DOHH2 (cell line): Measurements from ENCODE around the gene CNPY4.

Source experiments
- H3F3A ChIP-seq: fragments of 200-600 bp; sonication (generic), shearing (Covaris generic); 2 replicates; pipeline ENCODE4 v1.6.0; 2016; ENCODE audit warnings: antibody characterized with exemption, mild to moderate bottlenecking; ENCODE audit not compliant: control insufficient read depth, insufficient read depth
- H3K27ac ChIP-seq: fragments of 200-600 bp; sonication (generic); 2 replicates; pipeline ENCODE4 v1.5.1; 2014; ENCODE audit warnings: low read depth, mild to moderate bottlenecking, low read length, moderate library complexity
- H3K27me3 ChIP-seq: fragments of 200-600 bp; sonication (generic); 2 replicates; pipeline ENCODE4 v1.6.1; 2014; ENCODE audit warnings: mild to moderate bottlenecking, low read length, mixed read lengths; ENCODE audit not compliant: control insufficient read depth
- H3K36me3 ChIP-seq: fragments of 200-600 bp; sonication (generic); 2 replicates; pipeline ENCODE4 v1.6.1; 2014; ENCODE audit warnings: mild to moderate bottlenecking, low read length, moderate library complexity, mixed read lengths; ENCODE audit not compliant: control insufficient read depth
- H3K4me1 ChIP-seq: fragments of 200-600 bp; sonication (generic); 2 replicates; pipeline ENCODE4 v1.6.1; 2014; ENCODE audit warnings: mild to moderate bottlenecking, low read length, mixed read lengths; ENCODE audit not compliant: control insufficient read depth
- H3K4me2 ChIP-seq: fragments of 200-600 bp; sonication (generic); 2 replicates; pipeline ENCODE4 v1.6.0; 2014; ENCODE audit warnings: mild to moderate bottlenecking, low read length, moderate library complexity
- H3K4me3 ChIP-seq: fragments of 200-600 bp; sonication (generic); 2 replicates; pipeline ENCODE4 v1.5.1; 2014; ENCODE audit warnings: mild to moderate bottlenecking, low read length, mixed read lengths
- H3K79me2 ChIP-seq: fragments of 200-600 bp; sonication (generic); 2 replicates; pipeline ENCODE4 v1.6.1; 2014; ENCODE audit warnings: mild to moderate bottlenecking, low read length, mixed read lengths; ENCODE audit not compliant: control insufficient read depth
- H3K9me2 ChIP-seq: fragments of 200-600 bp; sonication (generic); replicated peaks from 2 replicates; pipeline ENCODE4 v1.6.1; 2014; ENCODE audit warnings: mild to moderate bottlenecking, low read length, mixed read lengths; ENCODE audit not compliant: control insufficient read depth
- H3K9me3 ChIP-seq: fragments of 200-600 bp; sonication (generic); 2 replicates; pipeline ENCODE4 v1.6.1; 2014; ENCODE audit warnings: antibody characterized with exemption, low read length, mixed read lengths; ENCODE audit not compliant: control insufficient read depth, insufficient read depth
- H4K20me1 ChIP-seq: fragments of 200-600 bp; sonication (generic); 2 replicates; pipeline ENCODE4 v1.6.0; 2014; ENCODE audit warnings: low read depth, mild to moderate bottlenecking, antibody characterized with exemption, low read length, moderate library complexity; ENCODE audit not compliant: control insufficient read depth, insufficient read depth
- EZH2phosphoT487 ChIP-seq: fragments of 200-600 bp; sonication (generic); IDR thresholded peaks from 2 replicates; pipeline ENCODE4 v1.6.1; 2017; ENCODE audit warnings: borderline replicate concordance, mild to moderate bottlenecking, antibody characterized with exemption, low read length, moderate library complexity, mixed read lengths
- TF ChIP-seq, protein P1 (sequence below): fragments of 200-600 bp; sonication (generic); IDR thresholded peaks from one replicate; pipeline ENCODE4 v1.5.1; 2014; ENCODE audit warnings: antibody characterized with exemption, mild to moderate bottlenecking, low read depth, low read length; ENCODE audit not compliant: poor library complexity, severe bottlenecking

Gene CNPY4

DNA sequence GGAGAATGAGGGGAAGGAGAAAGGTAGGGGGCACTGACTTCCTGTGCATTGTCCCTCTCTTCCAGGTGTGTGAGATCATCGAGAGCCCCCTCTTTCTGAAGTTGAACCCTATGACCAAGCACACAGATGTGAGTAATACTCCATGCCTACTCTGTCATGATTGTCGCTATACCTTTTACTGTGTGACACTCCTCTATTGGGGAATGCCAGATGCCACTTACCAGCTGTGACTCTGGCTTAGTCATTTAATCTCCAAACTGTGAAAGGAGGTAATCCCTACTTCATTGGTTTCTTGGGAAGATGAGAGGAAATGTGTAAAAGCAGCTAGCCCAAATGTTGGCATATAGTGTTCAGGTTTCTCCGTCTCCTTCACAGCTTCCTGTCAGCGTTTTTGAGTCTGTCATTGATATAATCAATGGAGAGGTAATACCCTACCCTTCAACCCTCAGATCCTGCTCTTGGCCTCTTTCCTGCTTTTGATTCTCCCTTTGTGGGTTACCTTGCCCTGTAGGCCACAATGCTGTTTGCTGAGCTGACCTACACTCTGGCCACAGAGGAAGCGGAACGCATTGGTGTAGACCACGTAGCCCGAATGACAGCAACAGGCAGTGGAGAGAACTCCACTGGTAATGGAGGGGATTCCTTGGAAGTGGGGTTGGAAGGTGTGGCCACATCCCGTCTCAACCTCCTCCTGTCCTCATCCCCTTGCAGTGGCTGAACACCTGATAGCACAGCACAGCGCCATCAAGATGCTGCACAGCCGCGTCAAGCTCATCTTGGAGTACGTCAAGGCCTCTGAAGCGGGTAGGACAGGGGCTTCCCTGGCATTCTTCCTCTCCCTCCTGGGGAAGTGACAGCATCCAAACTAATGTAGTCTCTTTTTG, 28.7 kb upstream of the CNPY4 start:
- Histone ChIP-seq H3K4me2 (peak overlapping the region; percentile 97), H3K27ac (no peak overlapping the region), H3F3A (peaks cover 61% of the 10 kb centered on the region), H3K79me2 (peaks cover 33% of the 10 kb centered on the region), H3K4me3 (0 out of 2 replicates have a peak overlapping the region, but pooled peaks have one; percentile 2), H3K9me2 (no peaks in the 10 kb centered on the region), H3K4me1 (peaks cover 28% of the 10 kb centered on the region), H3K27me3 (no peaks in the 10 kb centered on the region), H3K36me3 (peaks cover 64% of the 10 kb centered on the region), H4K20me1 (0 out of 2 replicates have a peak, but pooled peaks cover 6% of the 10 kb centered on the region), H3K9me3 (no peaks in the 10 kb centered on the region)
- TF ChIP-seq, protein P1, sequence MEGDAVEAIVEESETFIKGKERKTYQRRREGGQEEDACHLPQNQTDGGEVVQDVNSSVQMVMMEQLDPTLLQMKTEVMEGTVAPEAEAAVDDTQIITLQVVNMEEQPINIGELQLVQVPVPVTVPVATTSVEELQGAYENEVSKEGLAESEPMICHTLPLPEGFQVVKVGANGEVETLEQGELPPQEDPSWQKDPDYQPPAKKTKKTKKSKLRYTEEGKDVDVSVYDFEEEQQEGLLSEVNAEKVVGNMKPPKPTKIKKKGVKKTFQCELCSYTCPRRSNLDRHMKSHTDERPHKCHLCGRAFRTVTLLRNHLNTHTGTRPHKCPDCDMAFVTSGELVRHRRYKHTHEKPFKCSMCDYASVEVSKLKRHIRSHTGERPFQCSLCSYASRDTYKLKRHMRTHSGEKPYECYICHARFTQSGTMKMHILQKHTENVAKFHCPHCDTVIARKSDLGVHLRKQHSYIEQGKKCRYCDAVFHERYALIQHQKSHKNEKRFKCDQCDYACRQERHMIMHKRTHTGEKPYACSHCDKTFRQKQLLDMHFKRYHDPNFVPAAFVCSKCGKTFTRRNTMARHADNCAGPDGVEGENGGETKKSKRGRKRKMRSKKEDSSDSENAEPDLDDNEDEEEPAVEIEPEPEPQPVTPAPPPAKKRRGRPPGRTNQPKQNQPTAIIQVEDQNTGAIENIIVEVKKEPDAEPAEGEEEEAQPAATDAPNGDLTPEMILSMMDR = no peak
- no peak for TF ChIP-seq EZH2phosphoT487

DNA sequence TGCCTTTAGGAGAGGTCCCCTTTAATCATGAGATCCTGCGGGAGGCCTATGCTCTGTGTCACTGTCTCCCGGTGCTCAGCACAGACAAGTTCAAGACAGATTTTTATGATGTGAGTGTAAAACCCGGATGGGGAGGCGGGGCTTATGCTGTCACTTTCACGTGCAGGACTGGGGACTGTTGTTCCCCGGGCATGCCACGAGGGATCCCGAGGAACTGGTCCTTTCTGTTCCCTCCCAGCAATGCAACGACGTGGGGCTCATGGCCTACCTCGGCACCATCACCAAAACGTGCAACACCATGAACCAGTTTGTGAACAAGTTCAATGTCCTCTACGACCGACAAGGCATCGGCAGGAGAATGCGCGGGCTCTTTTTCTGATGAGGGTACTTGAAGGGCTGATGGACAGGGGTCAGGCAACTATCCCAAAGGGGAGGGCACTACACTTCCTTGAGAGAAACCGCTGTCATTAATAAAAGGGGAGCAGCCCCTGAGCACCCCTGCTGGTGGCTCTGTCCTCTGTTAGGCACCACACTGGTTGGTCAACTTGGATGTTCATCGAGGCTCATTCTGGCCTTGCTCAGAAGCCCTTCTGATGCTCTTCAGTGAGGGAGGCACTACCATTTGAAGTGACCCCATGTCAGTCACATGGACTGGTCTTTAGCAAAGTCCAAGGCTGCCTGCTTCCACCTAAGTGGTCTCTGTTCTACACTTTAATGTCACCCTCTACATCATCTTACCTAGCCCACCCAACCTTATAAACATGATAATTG, 27.8 kb upstream of the CNPY4 start:
- H3K27ac ChIP-seq = no peak overlapping the region
- H3K4me1 ChIP-seq = peaks cover 28% of the 10 kb centered on the region
- H3K36me3 ChIP-seq = peaks cover 72% of the 10 kb centered on the region
- H3K4me3 ChIP-seq = no peak overlapping the region
- no peaks in the 10 kb centered on the region for H3K27me3 ChIP-seq
- H3K9me2 ChIP-seq = no peaks in the 10 kb centered on the region
- peaks cover 35% of the 10 kb centered on the region for H3K79me2 ChIP-seq
- H4K20me1 ChIP-seq = 0 out of 2 replicates have a peak, but pooled peaks cover 6% of the 10 kb centered on the region
- H3K9me3 ChIP-seq = no peaks in the 10 kb centered on the region
- peaks cover 67% of the 10 kb centered on the region for H3F3A ChIP-seq
- H3K4me2 ChIP-seq = peak overlapping the region; percentile 97
- no peak for TF ChIP-seq EZH2phosphoT487
- TF ChIP-seq, protein P1 = peak; percentile 50

DNA sequence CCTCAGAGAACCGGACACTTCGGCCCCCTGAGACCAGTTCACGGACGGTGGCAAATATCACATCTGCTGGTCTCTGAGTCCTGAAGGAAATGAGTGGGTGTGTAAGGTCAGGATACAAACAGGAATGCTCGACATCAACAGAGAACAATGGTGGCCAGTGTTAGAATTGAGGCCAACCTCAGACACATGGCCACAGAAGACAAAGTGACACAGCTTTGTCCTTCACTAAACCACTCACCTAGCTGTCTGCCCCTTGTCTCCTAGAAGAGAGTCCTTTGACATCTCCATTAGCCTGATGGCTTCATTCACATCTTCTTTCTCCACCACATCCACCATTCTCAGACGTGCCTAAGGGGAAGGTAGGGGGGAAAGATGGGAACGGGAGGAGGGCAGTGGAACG, 26.4 kb upstream of the CNPY4 start:
- Histone ChIP-seq H3K36me3 (peaks cover 86% of the 10 kb centered on the region), H3F3A (peaks cover 78% of the 10 kb centered on the region), H3K4me1 (peaks cover 24% of the 10 kb centered on the region), H4K20me1 (peaks cover 13% of the 10 kb centered on the region), H3K27ac (no peak overlapping the region), H3K27me3 (no peaks in the 10 kb centered on the region), H3K9me3 (no peaks in the 10 kb centered on the region), H3K79me2 (peaks cover 43% of the 10 kb centered on the region), H3K4me2 (no peak overlapping the region), H3K4me3 (no peak overlapping the region), H3K9me2 (no peaks in the 10 kb centered on the region)
- TF ChIP-seq, protein P1 = no peak
- no peak for TF ChIP-seq EZH2phosphoT487
